GM21529 (cell line): ENCODE measurements around the gene ETV1.

Experiments
- ATAC-seq: cut with Tn5 transposase; IDR thresholded peaks from one replicate; pipeline ENCODE4 v1.9.1; 2021; ENCODE audit not compliant: unreplicated experiment

The ETV1 gene

DNA sequence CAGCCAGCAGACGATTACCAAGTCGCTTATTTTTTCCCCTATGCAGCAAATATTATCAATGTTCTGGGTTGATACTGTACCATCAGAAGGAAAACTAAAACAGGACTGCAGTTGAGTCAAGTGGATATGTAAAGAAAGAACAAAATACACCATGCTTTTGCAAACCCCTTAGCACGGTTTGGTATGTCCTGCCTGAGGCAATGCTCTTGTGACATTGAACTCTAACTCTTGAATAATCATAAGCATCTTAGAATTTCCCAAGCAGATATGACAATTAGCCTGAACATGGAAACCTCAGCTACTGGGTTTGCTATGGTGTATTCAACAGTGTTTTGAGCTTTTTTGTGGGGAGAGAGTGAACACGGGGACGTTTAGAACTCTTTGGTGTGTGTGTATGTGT is 107.4 kb downstream of the ETV1 start:
- ATAC-seq: no peak

DNA sequence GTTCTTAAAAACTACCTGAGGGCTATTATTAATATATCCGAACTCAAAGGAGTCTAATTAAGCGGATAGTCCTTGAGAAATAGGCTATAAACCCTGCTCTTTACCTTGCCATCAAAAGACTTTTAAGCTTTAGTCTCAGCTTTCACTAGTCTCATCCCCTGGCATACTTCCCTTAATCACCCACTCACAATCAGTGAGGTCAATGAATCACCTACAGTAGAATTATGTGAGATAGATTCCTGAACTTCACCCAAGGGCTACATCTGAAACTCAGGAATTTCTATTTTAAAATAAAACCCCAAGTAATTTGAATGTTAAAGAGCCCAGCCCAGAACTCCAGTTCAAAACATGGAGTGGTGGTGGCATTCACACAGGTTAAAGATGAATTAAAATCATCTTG is 108.7 kb downstream of the ETV1 start:
- no peak for ATAC-seq

DNA sequence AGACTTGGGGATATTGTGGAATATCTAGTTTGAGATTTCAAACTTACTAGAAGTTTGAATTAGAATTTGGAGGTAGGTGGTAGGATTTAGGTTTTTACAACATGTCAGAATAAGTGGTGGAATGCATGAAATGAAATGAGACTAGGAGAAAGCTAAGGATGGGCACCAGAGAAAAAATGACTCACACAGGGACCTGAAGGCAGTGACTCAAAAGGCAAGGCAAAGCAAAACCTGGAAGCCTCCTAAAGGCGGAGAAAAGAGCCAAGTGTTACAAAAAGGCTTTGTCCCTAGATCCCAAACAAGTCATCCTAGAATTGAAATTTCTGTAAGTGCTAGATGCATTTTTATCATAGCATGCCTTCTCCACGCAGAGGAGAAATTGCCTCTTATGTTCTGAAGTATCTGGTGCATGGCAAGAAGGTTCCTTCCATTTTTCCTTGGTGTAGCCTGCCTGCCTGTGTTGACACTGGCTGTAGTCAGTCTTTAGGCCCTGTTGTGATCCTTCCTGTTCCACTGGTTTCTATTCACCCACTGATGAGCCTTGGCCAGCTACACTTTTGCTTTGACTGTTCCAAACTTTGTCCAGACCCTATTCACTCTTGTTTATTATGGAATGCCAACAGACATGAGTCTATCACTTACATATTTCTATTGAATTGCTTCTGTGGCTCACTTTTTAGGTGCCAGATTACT is 109.3 kb downstream of the ETV1 start:
- no peak for ATAC-seq

DNA sequence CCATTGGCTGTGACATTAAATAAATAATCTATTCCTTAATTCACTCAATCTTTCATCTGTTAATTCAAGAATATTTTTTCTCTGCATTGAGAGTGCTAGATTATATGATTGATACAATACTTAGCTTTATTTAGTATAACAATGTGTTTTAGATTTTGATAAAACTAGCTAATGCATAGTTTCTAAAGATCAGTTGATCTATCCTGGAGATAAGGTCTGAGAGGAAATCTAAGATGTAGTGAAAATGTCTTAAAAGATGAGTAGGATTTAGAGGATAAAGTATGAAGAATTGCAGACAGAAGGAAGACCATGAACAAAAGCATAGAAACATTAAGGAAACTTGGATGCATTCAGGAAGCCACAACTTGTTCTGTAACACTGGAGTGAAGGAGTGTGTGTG is 110.3 kb downstream of the ETV1 start:
- no peak for ATAC-seq

DNA sequence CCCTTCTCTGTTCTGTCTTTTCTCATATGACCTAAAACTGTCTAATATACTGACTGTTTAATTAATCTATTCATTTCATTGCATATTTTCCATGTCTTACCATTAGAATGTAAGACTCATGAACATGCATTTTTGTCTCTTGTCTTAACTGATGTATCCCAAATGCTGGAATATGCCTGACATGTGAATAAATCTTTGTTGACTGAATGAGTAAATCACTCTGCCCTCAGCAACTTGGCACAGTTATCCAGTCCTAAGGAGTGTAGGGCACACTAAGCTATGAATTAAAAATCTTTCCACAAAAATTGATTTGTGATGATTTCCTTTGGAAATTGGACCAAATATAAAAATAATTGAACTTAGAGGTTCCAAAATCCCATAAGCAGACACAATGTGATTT is 111.3 kb downstream of the ETV1 start:
- ATAC-seq: no peak

DNA sequence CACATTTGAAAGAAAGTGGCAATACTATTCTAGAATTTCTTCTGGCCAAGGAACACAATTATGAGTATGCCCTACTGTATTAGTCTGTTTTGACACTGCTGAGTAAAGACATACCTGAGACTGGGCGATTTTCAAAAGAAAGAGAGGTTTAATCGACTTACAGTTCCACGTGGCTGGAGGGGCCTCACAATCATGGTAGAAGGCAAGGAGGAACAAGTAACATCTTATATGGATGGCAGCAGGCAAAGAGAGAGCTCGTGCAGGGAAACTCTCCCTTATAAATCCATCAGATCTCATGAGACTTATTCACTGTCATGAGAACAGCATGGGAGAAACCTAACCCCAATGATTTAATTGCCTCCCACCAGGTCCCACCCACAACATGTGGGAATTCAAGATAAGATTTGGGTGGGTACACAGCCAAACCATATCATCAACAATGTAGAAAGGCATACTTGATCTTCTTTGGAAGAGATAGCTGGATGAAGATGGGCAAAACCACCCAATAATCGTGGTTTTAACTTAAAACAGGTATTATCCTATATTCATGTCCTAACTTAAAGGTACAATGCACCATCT is 113.9 kb downstream of the ETV1 start:
- no peak for ATAC-seq

DNA sequence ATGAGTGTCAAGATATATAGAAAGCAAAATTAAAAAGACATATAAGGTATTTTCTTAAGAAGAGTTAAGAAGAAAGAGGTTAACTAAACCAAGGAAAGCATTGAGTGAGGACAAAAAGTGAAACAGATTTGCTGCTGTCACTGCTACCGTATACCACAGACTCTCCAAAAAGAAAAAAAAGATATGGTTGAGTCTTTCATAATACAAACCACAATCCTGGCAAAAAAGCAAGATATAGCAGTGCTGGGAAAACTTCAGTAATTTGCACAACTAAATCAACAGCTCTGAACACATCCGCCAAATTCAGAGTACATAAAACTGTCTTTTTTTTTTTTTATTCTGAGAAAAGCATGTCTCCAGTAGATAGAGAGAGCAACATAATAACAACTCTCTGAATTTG is 114.7 kb downstream of the ETV1 start:
- no peak for ATAC-seq

DNA sequence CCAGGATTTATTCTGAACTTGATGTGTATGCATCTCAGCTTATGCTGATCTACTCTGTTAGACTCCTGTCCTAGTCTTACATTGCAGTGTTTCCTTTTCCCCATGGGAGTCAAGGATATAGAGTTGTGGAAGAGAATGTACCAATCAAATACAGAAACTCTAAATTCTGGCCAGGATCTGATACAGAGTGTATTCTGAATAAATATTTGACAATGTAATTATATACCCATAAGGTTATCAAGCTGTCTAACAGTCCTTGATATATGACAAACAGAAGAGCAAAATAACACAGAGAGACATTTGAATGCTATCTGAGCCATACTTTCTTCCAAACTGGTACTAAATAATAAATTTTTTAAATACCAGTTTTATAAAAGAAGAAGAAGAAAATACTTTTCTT is 116.8 kb downstream of the ETV1 start:
- no peak for ATAC-seq

DNA sequence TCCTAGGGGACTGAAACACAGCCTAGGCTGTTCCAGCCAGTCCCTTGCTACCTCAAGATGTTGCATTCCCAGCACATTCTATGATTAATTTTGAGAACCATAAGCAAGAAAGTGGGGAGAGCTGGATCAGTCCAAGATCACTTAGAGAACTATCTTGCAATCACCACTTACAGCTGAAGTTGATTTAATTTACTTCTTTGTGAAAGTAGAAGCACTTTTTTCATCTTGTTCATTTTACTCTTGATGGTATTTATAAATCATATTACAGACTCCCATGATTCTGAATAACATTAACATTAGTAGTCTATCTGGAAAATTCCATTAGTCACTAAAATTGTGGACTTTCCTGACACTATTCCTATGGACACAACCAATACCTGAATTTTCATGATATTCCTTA is 118.5 kb downstream of the ETV1 start:
- no peak for ATAC-seq

DNA sequence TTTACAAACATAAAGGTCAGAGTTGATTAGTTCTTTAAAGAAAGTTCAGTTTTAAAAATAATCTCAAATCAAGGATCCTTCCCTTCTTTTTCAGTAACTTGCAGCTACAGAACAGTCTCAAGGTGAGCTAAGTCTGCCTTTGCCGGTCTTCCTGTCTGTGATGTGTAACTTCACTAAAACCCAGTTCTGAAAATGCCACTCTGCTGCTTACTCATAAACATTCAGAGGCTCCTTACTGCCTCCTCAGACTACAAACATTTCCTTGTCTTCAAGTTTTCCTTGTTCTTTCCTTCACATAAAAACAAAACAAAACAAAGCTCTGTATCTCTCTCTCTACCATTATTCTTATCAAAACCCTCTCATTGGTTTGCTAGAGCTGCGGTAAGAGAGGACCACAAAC is 128.7 kb downstream of the ETV1 start:
- ATAC-seq: no peak

DNA sequence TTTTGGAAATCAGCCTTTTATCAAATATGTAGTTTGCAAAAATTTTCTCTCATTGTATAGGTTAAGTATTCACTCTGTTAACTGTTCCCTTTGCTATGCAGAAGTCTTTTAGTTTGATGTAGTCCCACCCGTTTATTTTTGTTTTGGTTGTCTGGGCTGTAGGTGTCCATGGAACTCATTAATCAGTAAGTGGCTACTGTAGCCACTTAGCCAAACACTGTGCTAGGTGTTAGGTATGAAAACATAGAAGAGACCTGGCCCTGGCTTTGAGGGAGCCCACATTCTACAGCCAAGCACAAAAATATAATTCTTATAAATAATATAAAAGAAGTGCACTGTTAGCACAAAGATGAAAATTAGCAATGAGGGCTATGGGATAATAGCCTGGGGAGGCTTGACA is 133.5 kb downstream of the ETV1 start:
- ATAC-seq: no peak

DNA sequence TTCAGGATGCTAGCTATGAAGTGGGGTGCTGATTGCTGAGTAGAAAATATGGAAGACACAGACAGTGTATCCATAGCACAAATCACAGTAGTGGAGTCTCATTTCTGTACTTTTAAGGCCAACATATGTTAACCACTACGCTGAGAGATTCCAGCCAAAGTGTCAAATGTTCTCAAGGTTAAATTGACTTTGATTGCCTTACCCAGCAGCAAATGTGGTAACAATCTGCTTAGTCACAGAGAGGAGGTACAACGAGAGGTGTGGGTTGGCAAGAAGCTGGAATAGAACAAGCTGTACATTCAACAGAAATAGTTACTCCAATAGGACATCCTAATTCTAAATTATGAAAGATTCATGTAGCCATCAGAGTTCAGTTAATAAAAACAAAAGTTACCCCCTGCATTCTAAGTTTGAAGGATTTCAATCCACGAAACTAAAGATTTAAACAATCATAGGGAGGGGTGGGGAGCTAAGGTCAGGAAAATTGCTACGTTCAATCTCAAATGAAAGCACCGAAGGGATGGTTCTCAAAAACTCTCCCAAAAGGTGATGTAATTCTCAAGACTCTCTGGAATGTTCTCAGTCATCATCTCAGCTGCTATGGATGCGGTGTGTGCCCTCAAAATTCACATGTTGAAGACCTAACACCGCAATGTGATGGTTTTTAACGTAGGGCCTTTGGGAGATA is 137.0 kb downstream of the ETV1 start:
- ATAC-seq: no peak

DNA sequence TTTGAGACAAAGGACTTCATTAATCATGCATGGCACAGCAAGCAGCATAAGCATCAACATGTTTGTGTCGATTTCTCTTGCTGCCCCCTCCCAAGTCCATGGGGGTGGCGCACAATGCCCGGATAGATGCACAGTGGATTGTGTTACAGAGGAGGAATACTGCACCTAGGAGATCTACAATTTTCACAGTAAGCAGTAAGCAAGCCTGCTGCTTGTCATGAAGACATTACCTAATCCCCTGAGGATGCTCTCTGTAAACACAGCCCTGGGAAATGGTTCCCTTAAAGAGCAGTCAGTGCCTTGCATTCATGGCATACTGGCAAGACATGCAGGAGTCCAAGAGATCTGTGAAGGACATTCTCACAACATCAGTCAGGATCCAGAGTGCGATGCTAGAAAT is 137.7 kb downstream of the ETV1 start:
- ATAC-seq: no peak

DNA sequence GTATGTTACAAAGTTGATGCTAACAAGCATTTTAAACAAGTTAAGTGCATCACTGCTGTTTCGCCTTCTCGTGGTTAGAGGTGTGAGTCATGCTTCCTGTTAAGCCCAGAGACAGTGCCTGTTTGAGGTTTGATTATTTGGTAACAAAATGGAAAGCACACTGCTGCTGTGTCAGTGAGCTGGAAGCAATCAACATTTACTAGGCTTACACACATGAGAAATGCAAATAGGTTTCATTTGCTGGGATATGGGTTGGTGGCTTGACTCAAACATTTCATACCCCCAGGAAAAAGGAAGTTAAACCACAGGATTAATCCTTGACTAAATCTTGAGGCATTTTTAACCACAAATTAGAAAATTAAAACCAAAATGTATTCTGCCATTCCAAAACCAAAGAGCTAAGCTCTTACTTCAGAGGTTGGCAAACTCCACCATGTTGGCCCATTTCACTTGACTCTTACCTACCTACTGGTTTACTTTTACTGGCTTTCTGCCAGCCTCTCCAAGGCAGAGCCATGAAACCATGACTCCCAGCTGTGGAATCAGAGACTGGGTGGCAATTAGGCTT is 139.2 kb downstream of the ETV1 start:
- peak; percentile 73 for ATAC-seq

DNA sequence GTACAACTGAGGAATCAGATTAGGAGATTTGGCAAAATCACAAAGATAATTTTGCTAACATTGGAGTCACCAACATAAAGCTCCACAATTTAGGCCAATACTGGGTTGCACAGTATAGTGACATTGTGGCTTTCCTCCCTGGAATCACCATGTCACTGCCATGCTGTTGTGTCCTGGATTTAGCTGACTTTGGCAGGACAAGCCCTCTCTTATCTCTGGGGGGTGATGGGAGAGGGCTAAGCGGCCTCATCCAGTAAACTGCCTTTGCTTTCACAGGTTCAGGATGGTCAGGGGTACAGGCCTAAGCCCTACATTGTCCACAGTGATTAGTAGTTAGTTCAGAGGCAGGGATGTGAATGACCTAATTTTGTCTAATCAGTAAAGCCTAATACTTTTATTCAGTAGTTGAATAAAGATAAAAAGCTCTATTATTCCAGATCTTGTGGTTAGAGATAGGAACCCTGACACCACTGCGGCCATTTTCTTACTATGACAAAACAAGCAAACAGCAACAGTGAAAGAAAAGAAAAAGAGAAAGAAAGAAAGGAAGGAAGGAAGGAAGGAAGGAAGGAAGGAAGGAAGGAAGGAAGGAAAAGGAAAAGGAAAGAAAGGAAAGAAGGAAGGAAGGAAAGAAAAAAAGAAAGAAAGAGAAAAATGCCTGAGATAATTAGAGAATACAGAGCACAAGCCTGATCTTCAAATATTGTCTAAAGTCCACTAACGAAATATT is 140.1 kb downstream of the ETV1 start:
- no peak for ATAC-seq

DNA sequence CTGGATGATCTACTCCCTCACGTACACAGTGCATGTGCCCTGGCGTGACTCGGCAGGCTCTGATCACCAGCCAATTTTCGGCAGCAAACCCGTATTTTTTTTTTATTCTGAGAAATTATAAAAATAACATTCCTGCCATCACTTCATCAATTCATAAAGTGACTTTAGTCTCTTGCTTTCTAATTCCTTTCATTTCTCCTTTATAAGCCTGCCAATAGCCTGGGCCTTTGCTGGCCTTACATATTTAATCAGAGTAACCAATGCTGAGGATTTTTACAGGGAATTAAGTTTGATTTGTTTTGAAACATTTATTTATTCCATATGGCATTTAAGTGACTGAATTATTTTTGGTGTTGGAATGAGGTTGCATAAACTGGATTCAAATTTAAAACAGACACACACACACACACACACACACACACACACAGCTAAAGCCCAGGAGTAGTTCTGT is 140.8 kb downstream of the ETV1 start:
- ATAC-seq: no peak

DNA sequence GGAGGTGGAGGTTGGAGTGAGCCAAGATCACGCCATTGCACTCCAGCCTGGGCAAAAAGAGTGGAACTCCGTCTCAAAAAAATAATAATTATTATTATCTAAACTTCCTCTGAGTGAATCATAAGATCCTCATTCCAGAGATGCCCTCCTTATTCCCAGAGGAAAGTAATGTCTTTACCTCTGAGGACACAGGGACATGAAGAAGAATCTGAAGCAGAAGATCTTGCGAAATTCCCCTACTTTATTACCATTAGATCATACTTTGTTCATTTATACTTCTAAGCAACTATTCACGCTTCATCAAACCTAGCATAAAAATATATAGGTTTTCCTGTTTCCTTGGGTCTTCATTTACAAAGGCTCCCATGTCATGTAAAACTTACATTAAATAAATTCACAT is 143.1 kb downstream of the ETV1 start:
- ATAC-seq: no peak

DNA sequence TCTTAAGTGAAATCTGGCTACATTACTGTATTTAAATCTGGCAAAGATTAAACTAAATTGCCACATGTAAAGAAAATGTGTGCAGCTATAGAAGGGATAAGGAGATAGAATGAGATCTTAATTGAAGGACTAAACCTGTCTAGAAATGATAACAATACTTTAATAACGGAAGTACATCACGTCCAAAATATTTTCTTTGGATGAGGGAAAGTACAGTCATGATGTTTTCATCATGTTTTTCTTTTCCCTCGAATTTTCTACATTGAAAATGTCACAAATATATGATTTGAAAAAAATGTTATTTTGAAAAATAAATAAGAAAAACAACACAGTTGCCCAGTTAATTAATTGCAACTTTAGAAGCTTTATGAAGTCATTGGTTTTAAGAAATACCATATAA is 143.9 kb downstream of the ETV1 start:
- no peak for ATAC-seq

DNA sequence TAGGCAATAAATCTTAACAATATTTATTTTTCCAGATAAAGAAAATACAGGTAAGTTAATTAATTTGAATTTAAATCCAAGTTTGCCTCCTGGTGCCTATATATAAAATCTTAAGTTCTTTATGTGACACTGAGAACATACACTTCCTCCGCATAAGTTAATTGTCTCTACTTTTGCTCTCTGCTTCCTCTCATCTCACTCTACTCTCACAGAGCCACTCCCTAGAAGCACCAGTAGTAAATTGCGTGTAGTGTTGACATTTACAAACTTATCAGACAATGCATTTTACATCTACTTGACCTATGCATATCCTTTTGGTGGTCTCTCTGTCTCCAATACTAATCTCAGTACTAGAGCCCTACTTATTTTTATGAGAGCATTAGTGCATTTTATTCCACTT is 144.5 kb downstream of the ETV1 start:
- no peak for ATAC-seq

DNA sequence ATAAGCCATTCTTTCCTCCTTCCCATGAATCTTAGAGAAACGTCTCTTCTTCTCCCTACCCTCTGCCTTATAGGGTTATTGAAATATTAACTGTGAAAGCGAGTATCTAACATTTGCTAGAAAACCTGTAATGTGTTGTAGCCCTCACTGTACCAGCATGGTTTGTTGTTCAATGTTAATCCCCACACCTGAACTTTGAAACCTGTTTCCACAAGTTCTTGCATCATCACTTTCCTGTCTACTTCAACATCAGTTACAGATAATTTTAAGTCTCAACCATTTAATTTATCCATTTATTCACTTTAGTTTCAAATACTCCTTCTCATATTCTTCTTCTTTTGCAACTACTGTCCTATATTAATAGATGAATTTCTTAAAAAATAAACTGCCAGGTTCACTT is 148.2 kb downstream of the ETV1 start:
- ATAC-seq: no peak
